Astrocyte (in vitro differentiated cells and primary cell): ENCODE data around the gene PPM1A. TPM values are rescaled to one million over a fixed set of nuclear protein-coding genes. Genes with fewer than 3 reads are reported as not detected.

Experiments used
- DNase-seq: peaks from one replicate; pipeline ENCODE4 v3.0.0-alpha.2; 2010; ENCODE audit warnings: low read depth
- FAIRE-seq: peaks from 2 replicates; lab custom pipeline; 2011; peaks lifted over from hg19 to GRCh38; lab: Jason Lieb, UNC
- H2AFZ ChIP-seq: 2 replicates; pipeline ENCODE4 v1.6.0; 2012; ENCODE audit warnings: low read depth, low read length, inconsistent platforms
- H3K27ac ChIP-seq: 2 replicates; pipeline ENCODE4 v1.5.1; 2011; ENCODE audit warnings: low read depth, low read length, inconsistent platforms
- H3K27me3 ChIP-seq: 2 replicates; pipeline ENCODE4 v1.6.0; 2011; ENCODE audit warnings: low read length, inconsistent platforms; ENCODE audit not compliant: insufficient read depth
- H3K36me3 ChIP-seq: 2 replicates; pipeline ENCODE4 v1.5.1; 2011; ENCODE audit warnings: low read length, inconsistent platforms; ENCODE audit not compliant: insufficient read depth
- H3K4me1 ChIP-seq: 2 replicates; pipeline ENCODE4 v1.5.1; 2011; ENCODE audit warnings: low read length, inconsistent platforms; ENCODE audit not compliant: insufficient read depth
- H3K4me2 ChIP-seq: 2 replicates; pipeline ENCODE4 v1.6.0; 2012; ENCODE audit warnings: low read length, inconsistent platforms
- H3K4me3 ChIP-seq: 2 replicates; pipeline ENCODE4 v1.5.1; 2011; ENCODE audit warnings: low read depth, mild to moderate bottlenecking, low read length, inconsistent platforms; ENCODE audit not compliant: insufficient read depth
- H3K79me2 ChIP-seq: 2 replicates; pipeline ENCODE4 v1.6.0; 2012; ENCODE audit warnings: mild to moderate bottlenecking, low read length, inconsistent platforms; ENCODE audit not compliant: insufficient read depth
- H3K9ac ChIP-seq: 2 replicates; pipeline ENCODE4 v1.6.0; 2012; ENCODE audit warnings: mild to moderate bottlenecking, low read length, inconsistent platforms
- H3K9me3 ChIP-seq: 2 replicates; pipeline ENCODE4 v1.5.1; 2012; ENCODE audit warnings: low read depth, mild to moderate bottlenecking, low read length, inconsistent platforms; ENCODE audit not compliant: insufficient read depth
- H4K20me1 ChIP-seq: 2 replicates; pipeline ENCODE4 v1.6.0; 2012; ENCODE audit warnings: low read length, inconsistent platforms; ENCODE audit not compliant: insufficient read depth
- H3K27ac Mint-ChIP-seq: one replicate; pipeline ENCODE4 v1.8.0; 2021; ENCODE audit warnings: mild to moderate bottlenecking, mixed read lengths; ENCODE audit not compliant: unreplicated experiment
- H3K27me3 Mint-ChIP-seq: one replicate; pipeline ENCODE4 v1.8.0; 2021; ENCODE audit warnings: low read depth, mixed read lengths; ENCODE audit not compliant: unreplicated experiment
- H3K36me3 Mint-ChIP-seq: one replicate; pipeline ENCODE4 v1.8.0; 2021; ENCODE audit warnings: low read depth, mixed read lengths; ENCODE audit not compliant: unreplicated experiment
- H3K4me1 Mint-ChIP-seq: one replicate; pipeline ENCODE4 v1.8.0; 2021; ENCODE audit warnings: low read depth, mixed read lengths; ENCODE audit not compliant: unreplicated experiment
- H3K4me3 Mint-ChIP-seq: one replicate; pipeline ENCODE4 v1.8.0; 2021; ENCODE audit warnings: mild to moderate bottlenecking, moderate library complexity, mixed read lengths; ENCODE audit not compliant: unreplicated experiment
- H3K9me3 Mint-ChIP-seq: one replicate; pipeline ENCODE4 v1.8.0; 2021; ENCODE audit warnings: mild to moderate bottlenecking, mixed read lengths; ENCODE audit not compliant: unreplicated experiment
- CTCF ChIP-seq: IDR thresholded peaks from 2 replicates; pipeline ENCODE4 v1.5.1; 2011; ENCODE audit warnings: low read depth, mild to moderate bottlenecking, inconsistent platforms, low read length, moderate library complexity; ENCODE audit not compliant: insufficient read depth
- EZH2 ChIP-seq: IDR thresholded peaks from 2 replicates; pipeline ENCODE4 v1.6.1; 2012; ENCODE audit warnings: mild to moderate bottlenecking, low read length, inconsistent platforms; ENCODE audit not compliant: insufficient read depth
- total RNA-seq: library from RNA; stranded (reverse); gene quantifications from 2 replicates; pipeline ENCODE4 v1.2.1, GENCODE V29; 2021

The PPM1A gene
- total RNA-seq, 1 donor from 2014 or later: 50.3 TPM

- H3K27me3 ChIP-seq: no peaks in the 10 kb centered on the region
- no peaks in the 10 kb centered on the region for H3K4me1 ChIP-seq
- H3K4me1 Mint-ChIP-seq: no peaks in the 10 kb centered on the region
- no peaks in the 10 kb centered on the region for H3K36me3 ChIP-seq
- TF ChIP-seq CTCF (no peak), EZH2 (no peak)
- H3K9me3 ChIP-seq: no peaks in the 10 kb centered on the region
- no peak overlapping the region for H3K4me2 ChIP-seq
- DNase-seq (no peak), FAIRE-seq (no peak)
- no peaks in the 10 kb centered on the region for H4K20me1 ChIP-seq
- no peaks in the 10 kb centered on the region for H3K36me3 Mint-ChIP-seq
- no peak overlapping the region for H3K4me3 ChIP-seq
- H3K4me3 Mint-ChIP-seq: no peak overlapping the region
- H3K27ac ChIP-seq: no peak overlapping the region
- H3K27ac Mint-ChIP-seq: no peak overlapping the region
- no peak overlapping the region for H2AFZ ChIP-seq
- H3K9ac ChIP-seq: no peak overlapping the region
- H3K79me2 ChIP-seq: no peaks in the 10 kb centered on the region
- no peaks in the 10 kb centered on the region for H3K27me3 Mint-ChIP-seq
- no peaks in the 10 kb centered on the region for H3K9me3 Mint-ChIP-seq
These were observed 16.8 kb upstream of the PPM1A start for GRCh38 chr14:60232185-60232584.

- Histone ChIP-seq H3K4me1 (no peaks in the 10 kb centered on the region), H2AFZ (no peak overlapping the region), H3K36me3 (no peaks in the 10 kb centered on the region), H3K4me2 (no peak overlapping the region), H3K79me2 (no peaks in the 10 kb centered on the region), H4K20me1 (no peaks in the 10 kb centered on the region), H3K9me3 (no peaks in the 10 kb centered on the region), H3K9ac (no peak overlapping the region), H3K27ac (no peak overlapping the region), H3K4me3 (no peak overlapping the region), H3K27me3 (no peaks in the 10 kb centered on the region)
- H3K27me3 Mint-ChIP-seq: no peaks in the 10 kb centered on the region
- H3K36me3 Mint-ChIP-seq: no peaks in the 10 kb centered on the region
- TF ChIP-seq EZH2 (no peak), CTCF (no peak)
- FAIRE-seq (no peak), DNase-seq (no peak)
- no peaks in the 10 kb centered on the region for H3K4me1 Mint-ChIP-seq
- H3K9me3 Mint-ChIP-seq: no peaks in the 10 kb centered on the region
- H3K4me3 Mint-ChIP-seq: no peak overlapping the region
- no peak overlapping the region for H3K27ac Mint-ChIP-seq
These were observed 15.8 kb upstream of the PPM1A start for GRCh38 chr14:60233251-60233650.

GRCh38 chr14:60233891-60234290, 15.1 kb upstream of the PPM1A start:
- Histone ChIP-seq H2AFZ (no peak overlapping the region), H3K36me3 (no peaks in the 10 kb centered on the region), H3K4me3 (no peak overlapping the region), H4K20me1 (no peaks in the 10 kb centered on the region), H3K4me2 (no peak overlapping the region), H3K4me1 (no peaks in the 10 kb centered on the region), H3K27ac (no peak overlapping the region), H3K9me3 (no peaks in the 10 kb centered on the region), H3K9ac (no peak overlapping the region), H3K27me3 (no peaks in the 10 kb centered on the region), H3K79me2 (no peaks in the 10 kb centered on the region)
- H3K4me1 Mint-ChIP-seq: no peaks in the 10 kb centered on the region
- TF ChIP-seq CTCF (no peak), EZH2 (no peak)
- DNase-seq (no peak), FAIRE-seq (no peak)
- H3K27ac Mint-ChIP-seq: no peak overlapping the region
- no peak overlapping the region for H3K4me3 Mint-ChIP-seq
- no peaks in the 10 kb centered on the region for H3K27me3 Mint-ChIP-seq
- no peaks in the 10 kb centered on the region for H3K9me3 Mint-ChIP-seq
- no peaks in the 10 kb centered on the region for H3K36me3 Mint-ChIP-seq
